CD14-positive monocyte (primary cell): ENCODE data around the gene FAM9B. TPM values are rescaled to one million over a fixed set of nuclear protein-coding genes. Genes with fewer than 3 reads are reported as not detected.

ENCODE experiments used
- DNase-seq, 3 donors: peaks; one replicate each; pipeline ENCODE4 v3.0.0-alpha.2; 2011 to 2022
- H2AFZ ChIP-seq: 2 replicates; pipeline ENCODE4 v1.6.0; 2012; ENCODE audit warnings: mild to moderate bottlenecking, low read depth, low read length, inconsistent platforms; ENCODE audit not compliant: insufficient read depth, poor library complexity, severe bottlenecking
- H3K27ac ChIP-seq, 2 donors: 1 replicate in 1 of 2; 2 replicates in 1 of 2; pipeline ENCODE4 v1.5.1; 2012 to 2013; ENCODE audit warnings: low read length in 2 of 2, control low read depth in 1 of 2, inconsistent platforms in 1 of 2, low read depth in 1 of 2, mild to moderate bottlenecking in 1 of 2
- H3K27me3 ChIP-seq, 2 donors: one replicate each; pipeline versions ENCODE4 v1.6.0 to v1.6.1; 2011 to 2013; ENCODE audit warnings: low read length in 2 of 2; ENCODE audit not compliant: control insufficient read depth in 2 of 2, insufficient read depth in 2 of 2
- H3K36me3 ChIP-seq, 2 donors: replicated peaks in 1 of 2; 1 replicate in 1 of 2; 2 replicates in 1 of 2; pipeline versions ENCODE4 v1.5.1 to v1.6.1; 2012 to 2013; ENCODE audit warnings: low read length in 2 of 2, control low read depth in 1 of 2, inconsistent platforms in 1 of 2, mild to moderate bottlenecking in 1 of 2; ENCODE audit not compliant: insufficient read depth in 2 of 2, control insufficient read depth in 1 of 2
- H3K4me1 ChIP-seq, 2 donors: 1 replicate in 1 of 2; 2 replicates in 1 of 2; pipeline versions ENCODE4 v1.5.1 to v1.6.1; 2012 to 2013; ENCODE audit warnings: low read length in 2 of 2, control low read depth in 1 of 2, inconsistent platforms in 1 of 2, mild to moderate bottlenecking in 1 of 2, moderate library complexity in 1 of 2; ENCODE audit not compliant: insufficient read depth in 2 of 2, control insufficient read depth in 1 of 2
- H3K4me2 ChIP-seq: replicated peaks from 2 replicates; pipeline ENCODE3; 2012; ENCODE audit warnings: low read length, moderate library complexity, mild to moderate bottlenecking; ENCODE audit not compliant: poor library complexity, severe bottlenecking; ENCODE audit errors: extremely low read depth
- H3K4me3 ChIP-seq, 3 experiments: fragments of 200-600 bp in 1 of 3; sonication (generic) in 1 of 3; replicated peaks in 1 of 3; 1 replicate in 2 of 3; 2 replicates in 1 of 3; pipeline ENCODE4 v1.5.1; 2011 to 2013; ENCODE audit warnings: low read length in 3 of 3, mild to moderate bottlenecking in 3 of 3, control low read depth in 2 of 3, low read depth in 2 of 3, inconsistent platforms in 1 of 3, moderate library complexity in 1 of 3
- H3K79me2 ChIP-seq: 2 replicates; pipeline ENCODE4 v1.6.0; 2012; ENCODE audit warnings: mild to moderate bottlenecking, control low read depth, inconsistent platforms, low read length, moderate library complexity; ENCODE audit not compliant: insufficient read depth
- H3K9ac ChIP-seq: 2 replicates; pipeline ENCODE4 v1.6.0; 2017; ENCODE audit warnings: low read length, mild to moderate bottlenecking; ENCODE audit not compliant: insufficient read depth, poor library complexity, severe bottlenecking
- H3K9me3 ChIP-seq, 2 donors: replicated peaks in 1 of 2; 1 replicate in 1 of 2; 2 replicates in 1 of 2; pipeline versions ENCODE4 v1.5.1 to v1.6.1; 2012 to 2013; ENCODE audit warnings: low read length in 2 of 2, control low read depth in 1 of 2; ENCODE audit not compliant: control insufficient read depth in 1 of 2, insufficient read depth in 1 of 2
- H4K20me1 ChIP-seq: 2 replicates; pipeline ENCODE4 v1.6.0; 2012; ENCODE audit warnings: mild to moderate bottlenecking, low read length, control low read depth, moderate library complexity; ENCODE audit not compliant: insufficient read depth
- H3K27ac Mint-ChIP-seq, 7 donors: one replicate each; pipeline ENCODE4 v1.8.0; 2020; ENCODE audit warnings: mild to moderate bottlenecking in 7 of 7, mixed read lengths in 7 of 7, moderate library complexity in 6 of 7, inconsistent platforms in 2 of 7
- H3K27me3 Mint-ChIP-seq, 3 donors: one replicate each; pipeline ENCODE4 v1.8.0; 2021 to 2022; ENCODE audit warnings: low read depth in 3 of 3, mild to moderate bottlenecking in 3 of 3, mixed read lengths in 3 of 3, moderate library complexity in 3 of 3, inconsistent platforms in 1 of 3
- H3K36me3 Mint-ChIP-seq, 2 donors: one replicate each; pipeline ENCODE4 v1.8.0; 2020; ENCODE audit warnings: mixed read lengths in 2 of 2, inconsistent platforms in 1 of 2, mild to moderate bottlenecking in 1 of 2
- H3K4me1 Mint-ChIP-seq: one replicate; pipeline ENCODE4 v1.8.0; 2020; ENCODE audit warnings: mild to moderate bottlenecking, mixed read lengths
- H3K4me3 Mint-ChIP-seq, 2 donors: one replicate each; pipeline ENCODE4 v1.8.0; 2020; ENCODE audit warnings: mild to moderate bottlenecking in 2 of 2, mixed read lengths in 2 of 2, moderate library complexity in 1 of 2
- H3K9me3 Mint-ChIP-seq, 7 donors: one replicate each; pipeline ENCODE4 v1.8.0; 2020 to 2022; ENCODE audit warnings: mixed read lengths in 7 of 7, mild to moderate bottlenecking in 6 of 7, moderate library complexity in 6 of 7, inconsistent platforms in 2 of 7
- CTCF ChIP-seq: fragments of 200-600 bp; IDR thresholded peaks from one replicate; pipeline ENCODE4 v1.8.0; 2022; ENCODE audit warnings: antibody characterized with exemption, mild to moderate bottlenecking
- WGBS: methylation state at CpG from one replicate; pipeline ENCODE4 v1.1.5; 2013; ENCODE audit warnings: missing lambda C conversion rate; ENCODE audit not compliant: insufficient coverage; 5-methylcytosine and 5-hydroxymethylcytosine counted together
- intact Hi-C, 2 donors: fragments of 100-400 bp; cut with micrococcal nuclease; formaldehyde crosslinking; loops; one replicate each; pipeline versions ENCODE4 v1.15.0 to v1.15.1; 2023
- polyA plus RNA-seq, 3 donors: library from polyadenylated mRNA; depleted of rRNA in 1 of 3; unstranded in 2 of 3; stranded (reverse) in 1 of 3; fragments of 300-500 nt in 2 of 3; fragments of >200 nt in 1 of 3; fragmentation: Illumina TruSeq in 2 of 3; gene quantifications; 1 replicate in 2 of 3; 2 replicates in 1 of 3; pipeline ENCODE4 v1.2.3, GENCODE V29; 2012 to 2021

The FAM9B gene
- polyA plus RNA-seq, 3 donors = 0.73 TPM; not detected in 2

- H3K4me2 ChIP-seq = no peak overlapping the region
- H3K4me1 ChIP-seq = no peaks in the 10 kb centered on the region
- no peak overlapping the region for H3K9ac ChIP-seq
- H3K79me2 ChIP-seq = no peaks in the 10 kb centered on the region
- H3K36me3 Mint-ChIP-seq = no peaks in the 10 kb centered on the region
- intact Hi-C loops = no loop called here
- peak in 1 of 3 donors; percentile 2 for DNase-seq
- no peak overlapping the region for H3K4me3 Mint-ChIP-seq
- no peak overlapping the region for H3K27ac ChIP-seq
- H2AFZ ChIP-seq = no peak overlapping the region
- H3K4me1 Mint-ChIP-seq = peaks cover 3% of the 10 kb centered on the region
- H3K36me3 ChIP-seq = no peaks in the 10 kb centered on the region
- peaks cover 2 to 20% of the 10 kb centered on the region in 2 donors for H3K27me3 ChIP-seq
- no peak overlapping the region for H3K4me3 ChIP-seq
- no peaks in the 10 kb centered on the region for H4K20me1 ChIP-seq
- peaks cover 3 to 14% (median 12%) of the 10 kb centered on the region in 3 donors for H3K27me3 Mint-ChIP-seq
- H3K9me3 ChIP-seq = no peaks in the 10 kb centered on the region
- no peak for TF ChIP-seq CTCF
- H3K9me3 Mint-ChIP-seq = peaks cover 0 to 2% (median 0%) of the 10 kb centered on the region in 7 donors
- no peak overlapping the region for H3K27ac Mint-ChIP-seq
- no CpG with 5 or more reads among the region's 4 CpGs for WGBS
Observed at GRCh38 chrX:9071031-9071650, 37.2 kb upstream of the FAM9B start.

- H3K36me3 ChIP-seq = no peaks in the 10 kb centered on the region
- H3K4me1 ChIP-seq = no peaks in the 10 kb centered on the region
- H3K4me1 Mint-ChIP-seq = peaks cover 3% of the 10 kb centered on the region
- intact Hi-C loops = no loop called here
- peaks cover 7 to 20% (median 11%) of the 10 kb centered on the region in 3 donors for H3K27me3 Mint-ChIP-seq
- H3K27me3 ChIP-seq = peaks cover 0 to 18% of the 10 kb centered on the region in 2 donors
- H3K36me3 Mint-ChIP-seq = no peaks in the 10 kb centered on the region
- no peak overlapping the region for H3K27ac ChIP-seq
- no peak overlapping the region for H3K9ac ChIP-seq
- no CpG with 5 or more reads among the region's 5 CpGs for WGBS
- no peaks in the 10 kb centered on the region for H4K20me1 ChIP-seq
- H3K9me3 ChIP-seq = no peaks in the 10 kb centered on the region
- H3K4me3 Mint-ChIP-seq = no peak overlapping the region
- TF ChIP-seq CTCF = no peak
- H2AFZ ChIP-seq = no peak overlapping the region
- no peak overlapping the region for H3K27ac Mint-ChIP-seq
- H3K9me3 Mint-ChIP-seq = peaks cover 0 to 6% (median 2%) of the 10 kb centered on the region in 7 donors
- DNase-seq = no peak
- H3K4me3 ChIP-seq = no peak overlapping the region
- H3K79me2 ChIP-seq = no peaks in the 10 kb centered on the region
- no peak overlapping the region for H3K4me2 ChIP-seq
Observed at GRCh38 chrX:9069573-9069972, 35.6 kb upstream of the FAM9B start.
